Stimulated activated CD4-positive, alpha-beta T cell treated with anti-CD3 and anti-CD28 coated beads, Interleukin-2, amount 100 ng/mL, for 4 hours (primary cell): ENCODE data around the gene CNTD1.

Experiments
- DNase-seq: peaks from one replicate; pipeline ENCODE4 v3.0.0-alpha.2; 2020; ENCODE audit warnings: low read depth

CNTD1 gene

GRCh38 chr17:42779936-42780850 lies 18.5 kb upstream of the CNTD1 start, which contains the start of gene WNK4:
Gene WNK4 (plus strand): TSS chr17:42780610. CDS start chr17:42780699, 89 bp downstream.
- DNase-seq, result no peak

GRCh38 chr17:42780851-42781638 lies 17.6 kb upstream of the CNTD1 start:
- DNase-seq, result no peak

- no peak for DNase-seq
These were observed 17.0 kb upstream of the CNTD1 start for GRCh38 chr17:42781639-42782165.

DNA sequence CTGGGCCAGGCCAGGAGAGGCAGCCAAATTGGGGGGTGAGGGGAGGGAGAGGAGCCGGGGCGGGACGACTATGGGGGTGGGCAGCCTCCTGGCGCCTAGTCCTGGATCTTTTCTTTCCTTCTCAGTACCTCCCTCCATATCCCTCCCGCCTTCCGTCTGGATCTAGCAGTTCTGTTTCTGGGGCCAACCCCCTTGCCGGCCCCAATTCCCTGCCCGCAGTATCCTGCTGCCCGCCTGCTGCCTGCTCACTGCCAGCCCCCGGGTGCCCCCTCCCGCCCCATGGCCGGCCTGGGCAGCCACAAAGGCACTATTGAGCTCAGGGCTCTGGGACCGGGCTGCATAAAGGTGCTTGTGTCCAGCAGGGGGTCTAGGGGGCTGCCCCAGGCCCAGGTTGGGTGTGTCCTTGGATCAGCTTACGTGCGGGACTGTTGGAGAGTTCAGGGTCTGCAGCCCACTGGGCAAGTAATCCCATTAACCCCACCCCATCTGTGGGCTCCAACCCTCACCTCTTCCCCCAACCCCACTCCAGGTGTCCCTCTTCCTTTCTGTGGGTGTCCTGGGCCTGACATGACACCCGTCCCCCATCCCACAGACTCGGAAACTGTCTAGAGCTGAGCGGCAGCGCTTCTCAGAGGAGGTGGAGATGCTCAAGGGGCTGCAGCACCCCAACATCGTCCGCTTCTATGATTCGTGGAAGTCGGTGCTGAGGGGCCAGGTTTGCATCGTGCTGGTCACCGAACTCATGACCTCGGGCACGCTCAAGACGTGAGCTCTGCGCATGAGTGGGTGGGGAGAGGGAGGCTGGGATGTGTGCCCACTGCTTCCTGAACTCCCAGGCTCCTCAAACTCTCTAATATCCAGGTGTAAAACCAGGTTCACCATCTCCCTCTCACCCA lies 16.2 kb upstream of the CNTD1 start:
- DNase-seq, result no peak

DNA sequence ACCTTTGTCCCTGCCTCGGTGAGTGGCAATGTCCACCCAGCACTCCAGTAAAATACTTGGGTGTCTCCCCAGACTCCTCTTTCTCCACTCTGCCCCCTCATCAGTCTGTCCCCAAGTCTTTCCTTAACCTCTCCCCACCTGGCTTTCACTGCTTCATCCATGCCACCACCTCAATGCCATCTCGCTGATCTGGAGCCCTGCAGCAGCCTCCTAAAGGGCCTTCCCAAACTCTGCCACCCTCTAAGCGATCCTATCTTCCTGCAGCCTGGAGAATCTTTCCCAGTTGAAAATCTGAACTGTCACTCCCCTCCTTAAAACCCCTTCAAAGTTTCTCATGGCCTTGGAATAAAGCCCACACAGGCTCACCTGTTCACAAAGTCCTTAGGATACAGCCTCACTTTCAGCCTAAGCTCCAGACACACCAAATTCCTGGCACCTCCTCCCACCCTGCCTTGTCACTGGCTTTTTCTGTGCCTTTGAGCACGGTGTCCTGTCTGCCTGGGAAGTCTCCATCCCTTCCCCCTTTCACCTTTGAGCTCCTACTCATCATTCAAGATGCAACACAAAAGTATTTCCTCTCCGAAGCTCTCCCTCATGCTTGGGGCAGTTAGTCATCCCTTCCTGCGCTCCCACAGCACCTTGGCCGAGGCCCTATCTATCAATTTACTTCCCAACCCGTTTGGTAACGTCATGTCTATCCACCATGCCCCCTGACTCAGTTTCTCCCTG lies 15.4 kb upstream of the CNTD1 start:
- DNase-seq, result no peak

- no peak for DNase-seq
These were observed 14.9 kb upstream of the CNTD1 start for GRCh38 chr17:42783791-42784138.

DNA sequence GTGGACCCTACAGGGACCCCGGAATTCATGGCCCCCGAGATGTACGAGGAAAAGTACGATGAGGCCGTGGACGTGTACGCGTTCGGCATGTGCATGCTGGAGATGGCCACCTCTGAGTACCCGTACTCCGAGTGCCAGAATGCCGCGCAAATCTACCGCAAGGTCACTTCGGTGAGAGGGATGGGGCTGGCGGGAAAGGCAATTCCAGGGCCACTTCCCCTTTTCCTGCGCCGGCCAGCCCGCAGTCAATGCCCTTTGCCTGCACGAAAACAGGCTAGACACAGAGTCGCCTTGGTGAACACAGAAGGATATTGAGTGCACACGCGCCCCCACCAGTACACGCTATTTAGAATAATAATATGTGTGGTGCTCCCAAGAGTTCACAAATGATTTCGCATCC lies 14.3 kb upstream of the CNTD1 start:
- DNase-seq, result no peak

- peak; percentile 26 for DNase-seq
These were observed 13.7 kb upstream of the CNTD1 start for GRCh38 chr17:42784811-42785592.

DNA sequence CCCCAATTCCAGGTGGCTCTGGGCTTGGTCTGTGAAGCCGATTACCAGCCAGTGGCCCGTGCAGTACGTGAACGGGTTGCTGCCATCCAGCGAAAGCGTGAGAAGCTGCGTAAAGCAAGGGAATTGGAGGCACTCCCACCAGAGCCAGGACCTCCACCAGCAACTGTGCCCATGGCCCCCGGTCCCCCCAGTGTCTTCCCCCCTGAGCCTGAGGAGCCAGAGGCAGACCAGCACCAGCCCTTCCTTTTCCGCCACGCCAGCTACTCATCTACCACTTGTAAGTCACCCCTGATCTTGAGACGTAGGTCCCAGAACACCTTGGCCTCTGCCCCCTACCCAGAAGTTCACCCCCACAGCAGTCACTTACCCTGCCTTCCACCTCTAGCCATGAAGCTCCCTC lies 11.4 kb upstream of the CNTD1 start:
- no peak for DNase-seq

- no peak for DNase-seq
These were observed 6.7 kb upstream of the CNTD1 start for GRCh38 chr17:42791948-42792347.

- DNase-seq, result no peak
These were observed 6.1 kb upstream of the CNTD1 start for GRCh38 chr17:42792545-42792944.

DNA sequence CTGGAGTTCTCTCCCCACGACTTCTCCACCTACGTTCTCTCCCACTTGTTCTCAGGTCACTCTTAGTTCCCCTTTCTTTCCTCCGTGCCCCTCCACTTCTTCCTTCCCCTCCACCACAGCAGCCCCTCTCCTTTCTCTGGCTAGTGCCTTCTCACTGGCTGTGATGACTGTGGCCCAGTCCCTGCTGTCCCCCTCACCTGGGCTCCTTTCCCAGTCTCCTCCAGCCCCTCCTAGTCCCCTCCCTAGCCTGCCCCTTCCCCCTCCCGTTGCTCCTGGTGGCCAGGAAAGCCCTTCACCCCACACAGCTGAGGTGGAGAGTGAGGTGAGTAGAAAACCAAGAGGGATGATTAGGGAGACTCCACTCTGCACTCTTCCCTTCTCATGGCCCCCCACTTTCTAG lies 3.6 kb upstream of the CNTD1 start:
- DNase-seq, result no peak

- no peak for DNase-seq
These were observed 3.2 kb upstream of the CNTD1 start for GRCh38 chr17:42795465-42795864.

DNA sequence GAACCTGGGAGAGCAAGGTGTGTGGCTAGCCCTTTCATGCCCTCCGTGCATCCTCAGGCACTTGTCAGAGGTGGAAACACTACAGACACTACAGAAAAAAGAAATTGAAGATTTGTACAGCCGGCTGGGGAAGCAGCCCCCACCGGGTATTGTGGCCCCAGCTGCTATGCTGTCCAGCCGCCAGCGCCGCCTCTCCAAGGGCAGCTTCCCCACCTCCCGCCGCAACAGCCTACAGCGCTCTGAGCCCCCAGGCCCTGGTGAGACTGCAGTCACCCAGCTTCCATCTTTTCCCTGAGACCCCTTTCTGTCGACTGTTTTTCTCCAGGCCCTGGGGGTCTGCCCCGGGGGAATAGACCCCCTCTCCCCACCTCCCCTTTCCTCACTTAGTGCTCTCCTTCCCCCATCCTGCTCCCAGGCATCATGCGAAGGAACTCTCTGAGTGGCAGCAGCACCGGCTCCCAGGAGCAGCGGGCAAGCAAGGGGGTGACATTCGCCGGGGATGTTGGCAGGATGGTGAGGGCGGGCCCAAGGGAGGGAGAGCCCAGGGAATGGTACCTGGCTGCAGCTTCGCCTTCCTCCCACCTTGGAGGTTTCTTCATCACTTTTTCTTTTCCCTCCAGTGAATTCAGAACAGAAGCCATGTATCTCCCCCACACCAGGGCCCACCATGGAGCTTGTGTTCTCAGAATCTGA lies 2.4 kb upstream of the CNTD1 start:
- no peak for DNase-seq

DNA sequence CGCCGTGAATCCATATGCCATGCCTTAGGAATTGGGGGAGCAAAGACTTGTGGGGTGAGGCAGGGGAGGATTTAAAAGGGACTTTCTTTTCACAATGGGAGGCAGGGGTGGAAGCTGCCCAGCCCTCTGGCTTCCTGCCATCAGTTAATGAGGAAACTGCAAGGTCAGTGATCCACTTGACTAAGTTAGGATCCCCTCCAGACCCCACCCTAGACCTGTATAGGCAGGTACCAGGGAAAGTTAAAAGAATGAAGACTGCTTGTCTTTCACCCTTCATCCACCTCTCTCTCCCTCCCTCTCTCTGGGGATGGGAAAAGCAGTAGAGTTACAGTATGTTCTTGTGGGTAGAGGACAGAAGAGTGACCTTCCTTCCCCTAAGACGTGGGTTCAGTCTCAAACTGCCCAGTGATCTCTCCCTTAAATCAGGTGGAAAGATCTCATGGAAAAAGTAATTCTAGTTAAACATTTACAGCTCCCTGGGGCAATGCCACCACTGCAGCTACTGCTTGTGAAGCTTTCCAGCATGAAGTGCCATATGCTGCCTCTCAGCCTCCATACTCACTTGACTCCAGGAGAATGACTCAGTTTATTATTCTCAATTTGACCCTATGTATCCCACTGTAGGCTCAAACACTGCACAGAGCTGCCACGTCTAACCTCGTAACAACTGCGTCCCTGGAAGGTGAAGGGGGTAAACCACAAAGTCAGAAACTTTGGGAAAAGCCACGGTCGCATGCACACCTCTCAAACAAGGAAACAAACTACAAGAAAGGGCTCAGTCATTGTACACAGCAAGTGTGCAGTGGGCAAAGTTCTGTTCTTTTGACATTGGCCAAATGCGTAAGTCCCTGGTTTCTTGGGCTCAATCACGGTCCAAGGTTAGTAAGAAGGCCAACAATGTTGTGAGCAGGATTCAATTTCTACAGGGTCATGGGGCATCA lies 1.3 kb upstream of the CNTD1 start:
- no peak for DNase-seq

DNA sequence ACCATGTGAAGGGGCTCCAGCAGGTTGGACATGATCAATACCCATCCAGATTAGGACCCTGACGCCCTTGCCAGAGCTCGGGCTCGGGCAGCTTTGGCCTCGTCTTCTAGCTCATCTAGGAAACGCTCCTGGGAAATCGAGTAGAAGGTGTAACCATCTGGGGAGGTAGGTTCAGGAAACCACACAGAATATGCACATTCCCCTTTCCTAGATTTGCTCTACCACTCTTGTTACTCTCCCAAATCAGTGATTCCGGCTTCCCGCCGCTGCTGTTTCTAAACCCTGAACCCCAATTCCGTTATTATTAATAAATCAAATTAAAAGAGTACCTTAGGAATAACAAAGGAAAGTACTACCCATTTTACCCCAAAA lies 664 bp upstream of the CNTD1 start:
- no peak for DNase-seq

- no peak for DNase-seq
These were observed 4.6 kb downstream of the CNTD1 start for GRCh38 chr17:42803074-42803883.

DNA sequence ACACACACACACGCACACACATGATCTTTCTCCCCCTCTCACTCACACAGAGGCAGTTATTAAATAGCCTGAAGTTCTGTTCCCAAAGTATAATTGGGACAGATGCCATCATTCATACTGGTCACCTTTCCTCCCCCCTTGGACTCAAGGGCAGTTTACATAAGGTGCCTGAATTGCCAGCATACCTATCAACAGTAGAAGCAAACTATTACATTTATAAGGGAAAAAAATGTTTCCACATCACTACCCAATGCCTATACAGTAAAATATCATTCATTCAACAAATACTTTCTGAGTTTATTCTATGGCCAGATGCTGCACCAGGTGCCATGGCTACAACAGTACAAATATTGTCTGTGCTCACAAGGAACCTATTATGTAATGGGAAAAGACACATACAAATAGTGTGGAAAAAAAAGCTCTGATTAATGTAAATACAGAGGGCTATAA lies 6.3 kb downstream of the CNTD1 start:
- no peak for DNase-seq
